Ovary (tissue), 3 donors: ENCODE measurements around the gene DIP2C.

Source experiments
- CTCF ChIP-seq, 3 donors: fragments of 450-650 bp in 2 of 3; fragments of 200-600 bp in 1 of 3; IDR thresholded peaks; one replicate each; pipeline versions ENCODE4 v1.5.1 to v1.8.0; 2016 to 2022; ENCODE audit warnings: antibody characterized with exemption in 3 of 3, mild to moderate bottlenecking in 1 of 3
- EP300 ChIP-seq: sonication (generic); formaldehyde crosslinking; IDR thresholded peaks from one replicate; pipeline ENCODE4 v1.6.1; 2017; ENCODE audit warnings: antibody characterized with exemption
- POLR2A ChIP-seq: fragments of 450-650 bp; IDR thresholded peaks from one replicate; pipeline ENCODE4 v1.6.1; 2017; ENCODE audit warnings: antibody characterized with exemption, mild to moderate bottlenecking, moderate library complexity
- donor health status: DM: no; HTN: no; CAD: no.

- TF ChIP-seq CTCF (IDR thresholded peaks at IDR 0.05) (no peak), EP300 (no peak), POLR2A (no peak)
Observed at GRCh38 chr10:593421-593820, 96.0 kb downstream of the DIP2C start.
